ENCODE data around the gene PHF5A. TPM values are rescaled to one million over a fixed set of nuclear protein-coding genes. Genes with fewer than 3 reads are reported as not detected.
A peak's percentile ranks its signal among the peaks of the same experiment; 100 is the strongest.

PHF5A gene
- total and polyA plus RNA-seq, 10 donors = 29.6 to 67.5 (median 37.4) TPM

- peaks cover 0 to 9% (median 0%) of the 10 kb centered on the region in 6 donors for H3K4me1 ChIP-seq
- 80 to 90% (median 90%) methylated on average over 12 of the region's 12 CpGs for WGBS, 5 donors
- peaks cover 0 to 100% (median 64%) of the 10 kb centered on the region in 6 donors for H3K36me3 ChIP-seq
- TF ChIP-seq POLR2A (IDR thresholded peaks at IDR 0.05) = no peak
- TF ChIP-seq POLR2AphosphoS5 (IDR thresholded peaks at IDR 0.05) = peak in 1 of 3 donors; percentile 31
- H3K27ac ChIP-seq = no peak overlapping the region
- no peaks in the 10 kb centered on the region for H3K27me3 ChIP-seq (replicated peaks in 1 of 7)
- DNase-seq = no peak
- H3K4me3 ChIP-seq = no peak overlapping the region
- intact Hi-C loops (cut with DNase I; ENCODE audit: low total_unique reads) = no loop called here
- H3K9me3 ChIP-seq = no peaks in the 10 kb centered on the region
Observed at GRCh38 chr22:41508770-41509170, 40.3 kb upstream of the PHF5A start.

- intact Hi-C loops (cut with DNase I; ENCODE audit: low total_unique reads) = no loop called here
- Histone ChIP-seq H3K9me3 (no peaks in the 10 kb centered on the region), H3K27me3 (replicated peaks in 1 of 7) (no peaks in the 10 kb centered on the region), H3K36me3 (peaks cover 0 to 100% (median 56%) of the 10 kb centered on the region in 6 donors), H3K27ac (no peak overlapping the region), H3K4me1 (peaks cover 0 to 9% (median 0%) of the 10 kb centered on the region in 6 donors), H3K4me3 (no peak overlapping the region)
- no peak for DNase-seq
- WGBS, 5 donors = 94 to 96% (median 95%) methylated on average over 14 to 23 of the region's 23 CpGs
- TF ChIP-seq POLR2AphosphoS5 (IDR thresholded peaks at IDR 0.05) (no peak), CTCF (IDR thresholded peaks at IDR 0.05 in 8 of 11, conservative IDR thresholded peaks at IDR 0.05 in 3 of 11) (no peak), POLR2A (IDR thresholded peaks at IDR 0.05) (no peak)
Observed at GRCh38 chr22:41507330-41508063, 39.0 kb upstream of the PHF5A start.

GRCh38 chr22:41505511-41506220, 37.2 kb upstream of the PHF5A start:
- no peaks in the 10 kb centered on the region for H3K27me3 ChIP-seq (replicated peaks in 1 of 7)
- H3K27ac ChIP-seq = no peak overlapping the region
- DNase-seq = no peak
- no peak overlapping the region for H3K4me3 ChIP-seq
- peaks cover 0 to 100% (median 59%) of the 10 kb centered on the region in 6 donors for H3K36me3 ChIP-seq
- intact Hi-C loops (cut with DNase I; ENCODE audit: low total_unique reads) = no loop called here
- TF ChIP-seq POLR2A (IDR thresholded peaks at IDR 0.05) (no peak), CTCF (IDR thresholded peaks at IDR 0.05 in 8 of 11, conservative IDR thresholded peaks at IDR 0.05 in 3 of 11) (no peak), POLR2AphosphoS5 (IDR thresholded peaks at IDR 0.05) (no peak)
- no peaks in the 10 kb centered on the region for H3K9me3 ChIP-seq
- WGBS, 5 donors = 89 to 95% (median 93%) methylated on average over 10 of the region's 10 CpGs
- H3K4me1 ChIP-seq = peaks cover 0 to 9% (median 0%) of the 10 kb centered on the region in 6 donors

GRCh38 chr22:41504816-41505215, 36.3 kb upstream of the PHF5A start:
- intact Hi-C loops (cut with DNase I; ENCODE audit: low total_unique reads) = no loop called here
- DNase-seq = no peak
- H3K4me1 ChIP-seq = peaks cover 0 to 9% (median 0%) of the 10 kb centered on the region in 6 donors
- TF ChIP-seq CTCF (IDR thresholded peaks at IDR 0.05 in 8 of 11, conservative IDR thresholded peaks at IDR 0.05 in 3 of 11) (no peak), POLR2AphosphoS5 (IDR thresholded peaks at IDR 0.05) (no peak), POLR2A (IDR thresholded peaks at IDR 0.05) (no peak)
- no peaks in the 10 kb centered on the region for H3K27me3 ChIP-seq (replicated peaks in 1 of 7)
- WGBS, 5 donors = 81 to 92% (median 83%) methylated on average over 4 of the region's 4 CpGs
- H3K36me3 ChIP-seq = peaks cover 0 to 100% (median 62%) of the 10 kb centered on the region in 6 donors
- H3K4me3 ChIP-seq = no peak overlapping the region
- no peak overlapping the region for H3K27ac ChIP-seq
- no peaks in the 10 kb centered on the region for H3K9me3 ChIP-seq

All from spleen (tissue), 11 donors.